ENCODE results near the gene EPS15.
"Not testable (repeated sequence)": the region's sequence is repeated elsewhere in the genome, so short reads cannot be mapped to it uniquely, and the experiment has no call there.

EPS15 gene

DNA sequence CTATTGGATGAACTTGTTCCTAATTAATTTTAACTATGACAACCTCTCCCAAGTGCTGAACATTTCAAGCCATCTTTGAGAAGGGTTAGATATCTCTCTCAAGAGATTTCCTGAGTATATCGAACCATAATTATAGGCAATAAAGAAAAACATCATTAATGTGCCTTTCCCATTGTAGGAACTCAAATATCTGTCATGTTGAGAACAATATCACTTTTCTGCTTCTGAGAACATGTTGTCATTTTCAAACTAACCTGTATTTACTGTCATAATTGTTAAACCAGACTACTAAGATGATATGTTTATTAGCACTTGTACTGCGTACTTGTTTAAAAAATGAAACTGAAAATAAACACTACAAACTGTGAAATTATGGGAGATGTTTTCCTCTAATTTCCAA, 4.3 kb downstream of the EPS15 start:
- DNase-seq, result no peak

DNA sequence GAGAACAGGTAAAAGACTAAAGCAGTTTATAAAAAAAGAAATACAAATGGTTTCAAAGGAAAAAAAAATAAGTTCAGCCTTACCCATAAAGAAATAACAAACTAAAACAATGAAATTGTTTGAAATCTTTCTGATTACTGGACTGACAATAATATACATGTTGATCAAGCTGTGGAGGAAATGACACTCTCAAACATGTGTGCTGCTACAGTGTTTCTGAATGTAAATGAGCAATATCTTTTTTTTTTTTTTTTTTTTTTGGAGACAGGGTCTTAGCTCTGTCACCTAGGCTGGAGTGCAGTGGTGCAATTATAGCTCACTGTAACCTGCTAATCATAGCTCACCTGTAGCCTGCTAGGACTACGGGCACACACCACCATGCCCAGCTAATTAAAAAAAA, 6.5 kb downstream of the EPS15 start:
- DNase-seq, result no peak

- no peak for DNase-seq
These were observed 6.9 kb downstream of the EPS15 start for GRCh38 chr1:51512120-51512519.

DNA sequence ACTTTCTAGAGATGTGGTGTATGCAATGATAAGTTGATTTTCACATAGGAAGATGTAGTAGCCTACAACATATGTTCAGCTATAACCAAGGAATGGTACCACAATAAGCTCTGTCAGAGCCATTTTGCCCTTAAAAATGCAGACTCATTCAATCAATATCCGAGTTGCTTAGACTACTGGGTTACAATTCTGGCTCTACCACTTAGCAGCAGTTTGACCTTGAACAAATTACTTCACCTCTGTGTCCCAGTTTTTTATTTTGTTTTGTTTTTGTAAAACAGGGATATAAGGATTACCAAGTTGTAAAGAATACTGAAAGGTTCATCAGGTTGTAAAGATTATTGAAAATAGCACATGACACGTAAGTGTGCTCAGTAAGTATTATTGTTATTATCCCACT, 9.3 kb downstream of the EPS15 start:
- DNase-seq, result no peak

DNA sequence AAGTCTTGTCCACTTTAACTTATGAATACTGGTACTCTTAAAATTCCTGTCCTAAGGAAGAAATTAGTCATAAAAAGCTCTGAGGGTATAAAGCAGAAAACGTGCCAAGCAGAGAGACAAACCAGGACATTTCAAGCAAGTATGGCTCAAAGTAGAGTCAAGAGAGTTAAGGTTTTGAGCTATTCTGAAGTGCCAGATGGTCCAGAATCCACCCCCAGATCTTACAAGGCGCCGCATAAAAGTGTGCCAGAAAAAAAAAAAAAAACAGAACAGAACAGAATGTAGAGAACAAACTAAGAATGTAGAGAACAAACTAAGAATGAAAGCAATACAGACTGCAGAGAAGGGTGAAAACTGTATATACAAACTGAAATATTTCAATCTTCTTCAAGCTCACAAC, 12.5 kb downstream of the EPS15 start:
- DNase-seq, result peak; percentile 47

- DNase-seq, result no peak
These were observed 14.1 kb downstream of the EPS15 start for GRCh38 chr1:51504806-51505525.

GRCh38 chr1:51501218-51501630, 17.8 kb downstream of the EPS15 start:
- not testable (repeated sequence) for DNase-seq

DNA sequence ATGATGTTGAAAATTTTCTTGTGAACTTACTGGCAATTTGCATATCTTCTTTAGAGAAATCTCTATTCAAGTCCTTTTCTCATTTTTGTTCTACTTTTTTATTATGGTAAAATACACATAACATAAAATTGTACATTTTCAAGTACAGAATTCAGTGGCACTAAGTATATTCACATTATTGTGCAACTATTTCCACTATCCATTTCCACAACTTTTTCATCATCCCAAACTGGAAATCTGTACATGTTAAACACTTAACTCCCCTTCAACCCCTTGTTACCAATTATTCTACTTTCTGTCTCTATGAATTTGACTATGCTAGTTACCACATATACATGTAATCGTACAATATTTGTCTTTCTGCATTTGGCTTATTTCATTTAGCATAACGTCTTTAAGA, 19.4 kb downstream of the EPS15 start:
- no peak for DNase-seq

DNA sequence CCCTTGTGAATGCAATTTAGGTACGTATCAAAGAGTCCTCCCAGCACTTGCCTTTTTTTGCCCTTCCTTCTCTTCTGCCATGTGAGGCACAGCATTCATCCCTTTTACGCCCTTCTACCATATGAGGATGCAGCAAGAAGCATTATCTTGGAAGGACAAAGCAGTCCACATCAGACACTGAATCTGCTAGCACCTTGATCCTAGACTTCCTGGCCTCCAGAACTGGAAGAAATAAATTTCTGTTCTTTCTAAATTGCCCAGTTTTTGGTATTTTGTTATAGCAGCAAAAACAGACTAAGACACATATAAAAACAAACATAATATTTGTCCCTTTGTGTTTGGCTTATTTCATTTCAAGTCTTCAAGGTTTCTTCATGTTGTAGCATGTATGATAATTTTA, 20.1 kb downstream of the EPS15 start:
- DNase-seq, result no peak

- no peak for DNase-seq
These were observed 21.7 kb downstream of the EPS15 start for GRCh38 chr1:51497340-51497739.

GRCh38 chr1:51494138-51494830, 24.8 kb downstream of the EPS15 start:
- no peak for DNase-seq

- DNase-seq, result no peak
These were observed 27.7 kb downstream of the EPS15 start for GRCh38 chr1:51491166-51491981.

- no peak for DNase-seq
These were observed 29.6 kb downstream of the EPS15 start for GRCh38 chr1:51489472-51489871.

GRCh38 chr1:51488372-51489050, 30.6 kb downstream of the EPS15 start:
- DNase-seq, result no peak

GRCh38 chr1:51487628-51488027, 31.4 kb downstream of the EPS15 start:
- DNase-seq, result peak; percentile 80

DNA sequence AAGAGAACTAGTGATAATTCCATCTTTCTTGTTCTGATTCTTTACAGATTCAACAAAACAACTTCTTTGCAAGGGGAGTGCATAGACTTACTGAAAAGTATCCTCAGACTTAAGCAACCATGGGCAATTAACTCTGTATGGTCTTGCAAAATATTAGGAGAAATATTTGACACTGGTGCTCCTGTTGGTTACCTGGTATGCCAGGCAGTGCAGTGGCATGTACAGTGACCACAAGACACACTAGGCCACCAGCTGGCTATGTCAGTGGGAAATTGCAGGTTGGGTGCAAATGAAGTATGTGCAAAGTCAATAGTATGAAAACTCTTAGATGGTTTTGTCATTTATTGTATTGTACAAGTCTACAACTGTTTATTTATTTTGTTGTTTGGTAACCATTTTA, 34.5 kb downstream of the EPS15 start:
- no peak for DNase-seq

DNA sequence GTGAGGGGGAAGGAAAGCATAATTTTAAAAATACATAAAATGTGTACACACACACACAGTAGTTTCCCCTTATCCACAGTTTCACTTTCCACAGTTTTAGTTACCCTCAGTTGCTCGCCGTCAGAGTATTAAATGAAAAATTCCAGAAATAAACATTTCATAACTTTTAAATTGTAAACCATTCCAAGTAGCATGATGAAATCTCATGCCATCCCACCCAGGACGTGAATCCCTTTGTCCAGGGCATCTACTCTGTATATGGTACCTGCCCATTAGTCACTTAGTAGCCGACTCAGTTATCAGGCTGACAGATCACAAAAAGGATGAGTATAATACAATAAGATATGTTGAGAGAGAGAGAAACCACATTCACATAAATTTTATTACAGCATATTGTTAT, 36.2 kb downstream of the EPS15 start:
- DNase-seq, result no peak

DNA sequence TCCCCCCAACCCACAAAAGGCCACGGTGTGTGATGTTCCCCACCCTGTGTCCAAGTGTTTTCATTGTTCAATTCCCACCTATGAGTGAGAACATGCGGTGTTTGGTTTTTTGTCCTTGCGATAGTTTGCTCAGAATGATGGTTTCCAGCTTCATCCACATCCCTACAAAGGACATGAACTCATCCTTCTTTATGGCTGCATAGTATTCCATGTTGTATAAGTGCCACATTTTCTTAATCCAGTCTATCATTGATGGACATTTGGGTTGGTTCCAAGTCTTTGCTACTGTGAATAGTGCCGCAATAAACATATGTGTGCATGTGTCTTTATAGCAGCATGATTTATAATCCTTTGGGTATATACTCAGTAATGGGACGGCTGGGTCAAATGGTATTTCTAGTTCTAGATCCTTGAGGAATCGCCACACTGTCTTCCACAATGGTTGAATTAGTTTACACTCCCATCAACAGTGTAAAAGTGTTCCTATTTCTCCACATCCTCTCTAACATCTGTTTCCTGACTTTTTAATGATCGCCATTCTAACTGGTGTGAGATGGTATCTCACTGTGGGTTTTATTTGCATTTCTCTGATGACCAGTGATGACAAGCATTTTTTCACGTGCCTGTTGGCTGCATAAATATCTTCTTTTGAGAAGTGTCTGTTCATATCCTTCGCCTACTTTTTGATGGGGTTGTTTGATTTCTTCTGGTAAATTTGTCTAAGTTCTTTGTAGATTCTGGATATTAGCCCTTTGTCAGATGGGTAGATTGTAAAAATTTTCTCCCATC, 44.0 kb downstream of the EPS15 start:
- not testable (repeated sequence) for DNase-seq

DNA sequence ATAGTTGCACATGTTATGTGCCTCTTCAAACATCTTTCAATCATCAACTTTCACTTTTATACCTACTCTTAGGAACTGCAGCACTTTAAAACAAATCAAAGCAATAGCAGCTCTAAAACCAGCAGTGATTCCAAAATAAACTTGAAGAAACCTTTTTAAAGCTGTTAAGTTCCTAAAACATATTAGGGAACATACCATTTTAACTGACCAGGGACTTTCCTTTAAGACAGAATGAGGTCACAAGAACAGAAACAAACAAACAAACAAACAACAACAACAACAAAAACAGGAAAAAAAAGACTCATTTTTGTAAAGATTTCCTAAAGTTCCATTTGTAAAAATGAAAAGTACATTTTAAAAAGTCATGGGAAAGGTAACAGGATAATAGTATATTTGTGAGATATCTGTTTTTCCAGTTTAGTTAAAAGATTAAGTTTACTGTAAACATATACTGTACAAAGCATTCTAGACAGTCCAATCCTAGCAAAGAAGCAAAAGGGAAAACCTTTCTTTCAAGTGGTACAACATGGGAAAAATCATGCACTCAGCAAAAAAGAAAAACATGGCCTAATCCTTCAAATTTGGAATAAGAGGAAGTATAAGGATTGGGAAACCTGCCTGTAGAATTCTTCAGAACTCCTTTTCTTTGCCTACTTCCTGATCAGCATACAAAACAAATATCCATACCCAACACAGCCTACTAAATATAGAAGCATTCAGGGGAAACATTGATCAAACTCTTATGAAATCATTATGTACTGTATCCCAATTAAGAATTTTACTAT, 45.5 kb downstream of the EPS15 start:
- DNase-seq, result no peak

- DNase-seq, result no peak
These were observed 46.7 kb downstream of the EPS15 start for GRCh38 chr1:51472359-51472758.

DNA sequence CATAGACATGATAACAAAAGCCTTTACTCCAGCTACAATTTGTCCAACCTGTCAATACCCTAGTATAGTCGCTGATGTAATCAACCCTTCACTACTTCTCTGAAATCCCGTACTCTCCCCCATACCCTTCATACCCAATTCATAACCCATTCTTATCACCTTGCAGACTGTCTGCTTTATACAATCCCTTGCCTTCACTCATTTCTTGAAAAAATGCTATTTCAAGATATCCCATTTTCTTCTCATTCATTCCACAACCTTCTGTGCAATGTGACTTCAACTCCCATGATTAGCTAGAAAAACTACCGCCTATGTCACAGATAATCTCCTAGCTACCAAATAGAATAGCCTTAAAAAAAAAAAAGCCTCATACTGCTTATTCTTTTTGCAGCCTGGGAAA, 49.5 kb downstream of the EPS15 start:
- DNase-seq, result no peak

DNA sequence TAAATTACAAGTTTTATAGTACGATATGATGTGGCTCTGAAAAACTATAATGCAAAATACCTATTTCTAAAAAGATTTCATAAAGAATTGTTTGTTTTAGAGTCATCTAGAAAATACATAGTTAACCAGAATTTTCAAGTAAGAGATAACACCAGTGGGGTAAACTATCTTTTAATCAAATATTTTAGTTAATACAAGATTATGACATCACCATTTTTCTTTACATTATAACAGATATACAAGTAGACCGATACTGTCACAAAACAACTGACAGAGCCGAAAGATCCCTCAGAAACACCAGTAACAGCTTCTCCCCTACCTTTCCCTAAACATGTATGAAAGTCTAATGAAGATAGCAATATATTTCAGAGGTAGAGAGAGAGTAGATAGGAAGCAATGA, 54.2 kb downstream of the EPS15 start:
- DNase-seq, result no peak
